Ovary (tissue), 9 donors: ENCODE measurements around the gene NACAD. TPM values are rescaled to one million over a fixed set of nuclear protein-coding genes. Genes with fewer than 3 reads are reported as not detected.
"Not testable (repeated sequence)": the region's sequence is repeated elsewhere in the genome, so short reads cannot be mapped to it uniquely, and the experiment has no call there.

Experiments used
- DNase-seq, 5 donors: peaks; one replicate each; pipeline ENCODE4 v3.0.0-alpha.2; 2019 to 2020
- H3K27ac ChIP-seq, 2 donors: fragments of 200-600 bp; one replicate each; pipeline versions ENCODE4 v1.5.1 to v1.8.0; 2019 to 2022
- H3K27me3 ChIP-seq: fragments of 200-600 bp; one replicate; pipeline ENCODE4 v1.8.0; 2022
- H3K36me3 ChIP-seq: fragments of 200-600 bp; sonication (generic); one replicate; pipeline ENCODE4 v1.5.1; 2019
- H3K4me1 ChIP-seq: one replicate; pipeline ENCODE4 v1.8.1; 2013; ENCODE audit warnings: mild to moderate bottlenecking, moderate library complexity; ENCODE audit not compliant: insufficient read depth
- H3K4me3 ChIP-seq: fragments of 200-600 bp; sonication (generic); one replicate; pipeline ENCODE4 v1.5.1; 2017
- H3K9me3 ChIP-seq, 2 donors: fragments of 200-600 bp in 1 of 2; sonication (generic) in 1 of 2; one replicate each; pipeline versions ENCODE4 v1.5.1 to v1.8.1; 2013 to 2019; ENCODE audit warnings: mild to moderate bottlenecking in 1 of 2, moderate library complexity in 1 of 2
- EP300 ChIP-seq: sonication (generic); formaldehyde crosslinking; IDR thresholded peaks from one replicate; pipeline ENCODE4 v1.6.1; 2017; ENCODE audit warnings: antibody characterized with exemption
- POLR2A ChIP-seq: fragments of 450-650 bp; IDR thresholded peaks from one replicate; pipeline ENCODE4 v1.6.1; 2017; ENCODE audit warnings: antibody characterized with exemption, mild to moderate bottlenecking, moderate library complexity
- WGBS, 3 donors: extraction: QIAGEN DNeasy Blood & Tissue Kit in 1 of 3; methylation state at CpG; one replicate each; pipeline versions ENCODE4 v1.1.5 to v1.1.7; 2013 to 2017; 5-methylcytosine and 5-hydroxymethylcytosine counted together
- intact Hi-C, 4 donors: fragments of 100-400 bp; cut with DNase I; formaldehyde crosslinking; loops; one replicate each; pipeline versions ENCODE4 v1.11.0 to v1.15.1; 2022 to 2023
- polyA plus RNA-seq, 2 donors: library from polyadenylated mRNA; stranded (reverse); fragments of 200-250 nt in 1 of 2; fragments of 350-450 nt in 1 of 2; fragmentation: Illumina TruSeq in 1 of 2; extraction: RNeasy Lipid Tissue Mini Kit (QIAGEN cat#74804) in 1 of 2; gene quantifications; one replicate each; pipeline ENCODE4 v1.2.3, GENCODE V29; 2013 to 2014
- total RNA-seq, 7 donors: library from RNA; depleted of rRNA in 2 of 7; stranded (reverse); fragments of >200 nt in 2 of 7; fragmentation: NEBNext Ultra II Directional in 3 of 7; extraction: Animal tissue kit (Norgen Biotek cat#: 25700) in 3 of 7; gene quantifications; one replicate each; pipeline versions ENCODE4 v1.1.0 to v1.2.4, GENCODE V29; 2016 to 2023
- TF ChIP-seq, protein P1 (sequence below), 3 donors: fragments of 450-650 bp in 2 of 3; fragments of 200-600 bp in 1 of 3; IDR thresholded peaks; one replicate each; pipeline versions ENCODE4 v1.5.1 to v1.8.0; 2016 to 2022; ENCODE audit warnings: antibody characterized with exemption in 3 of 3, mild to moderate bottlenecking in 1 of 3
- donor health status: DM: no; HTN: no; CAD: no; lungs with moderate emphysema.
- donor health status: DM: no; HTN: no; CAD: no.
- donor health status: Bipolar disorder and iron deficiency.
- donor health status: DM: yes; HTN: yes; CAD: no.
- donor health status: DM: no; HTN: no; CAD: no.
- donor health status: DM: yes; HTN: yes; CAD: no.

NACAD gene
- total and polyA plus RNA-seq, 9 donors = 4.1 to 24.1 (median 11.0) TPM

DNA sequence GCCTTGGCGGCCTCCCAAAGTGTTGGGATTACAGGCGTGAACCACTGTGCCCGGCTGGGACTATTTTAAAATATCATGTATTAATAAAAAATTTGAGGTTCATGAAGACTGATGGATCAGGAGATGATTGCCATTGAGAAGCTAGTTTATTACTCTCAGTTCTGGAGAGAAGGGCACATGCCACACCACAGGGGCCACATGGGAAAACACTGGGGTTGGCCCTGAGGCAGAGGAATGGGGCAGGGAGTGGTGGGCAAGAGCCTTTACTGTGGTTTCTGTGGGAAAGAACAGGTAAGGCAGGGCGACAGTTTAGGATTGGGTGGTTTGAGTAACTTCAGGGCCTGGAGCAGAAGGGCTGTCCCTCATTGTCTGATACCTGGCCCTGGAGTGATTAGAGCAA is 29.5 kb upstream of the NACAD start:
- Histone ChIP-seq H3K36me3 (no peaks in the 10 kb centered on the region), H3K27ac (no peak overlapping the region), H3K27me3 (no peaks in the 10 kb centered on the region), H3K9me3 (no peaks in the 10 kb centered on the region), H3K4me3 (no peak overlapping the region), H3K4me1 (no peaks in the 10 kb centered on the region)
- TF ChIP-seq, protein P1, sequence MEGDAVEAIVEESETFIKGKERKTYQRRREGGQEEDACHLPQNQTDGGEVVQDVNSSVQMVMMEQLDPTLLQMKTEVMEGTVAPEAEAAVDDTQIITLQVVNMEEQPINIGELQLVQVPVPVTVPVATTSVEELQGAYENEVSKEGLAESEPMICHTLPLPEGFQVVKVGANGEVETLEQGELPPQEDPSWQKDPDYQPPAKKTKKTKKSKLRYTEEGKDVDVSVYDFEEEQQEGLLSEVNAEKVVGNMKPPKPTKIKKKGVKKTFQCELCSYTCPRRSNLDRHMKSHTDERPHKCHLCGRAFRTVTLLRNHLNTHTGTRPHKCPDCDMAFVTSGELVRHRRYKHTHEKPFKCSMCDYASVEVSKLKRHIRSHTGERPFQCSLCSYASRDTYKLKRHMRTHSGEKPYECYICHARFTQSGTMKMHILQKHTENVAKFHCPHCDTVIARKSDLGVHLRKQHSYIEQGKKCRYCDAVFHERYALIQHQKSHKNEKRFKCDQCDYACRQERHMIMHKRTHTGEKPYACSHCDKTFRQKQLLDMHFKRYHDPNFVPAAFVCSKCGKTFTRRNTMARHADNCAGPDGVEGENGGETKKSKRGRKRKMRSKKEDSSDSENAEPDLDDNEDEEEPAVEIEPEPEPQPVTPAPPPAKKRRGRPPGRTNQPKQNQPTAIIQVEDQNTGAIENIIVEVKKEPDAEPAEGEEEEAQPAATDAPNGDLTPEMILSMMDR (IDR thresholded peaks at IDR 0.05) = no peak
- TF ChIP-seq EP300 = no peak
- no peak for TF ChIP-seq POLR2A
- intact Hi-C loops = loop anchor here in 2 of 4 donors (10.0 kb wide), 3 partner anchors 133 to 233 kb away; partner anchors contain the start of gene PURB (in 1 of the 2)
- no peak for DNase-seq
- 73 to 84% (median 77%) methylated on average over 4 of the region's 4 CpGs for WGBS, 3 donors

DNA sequence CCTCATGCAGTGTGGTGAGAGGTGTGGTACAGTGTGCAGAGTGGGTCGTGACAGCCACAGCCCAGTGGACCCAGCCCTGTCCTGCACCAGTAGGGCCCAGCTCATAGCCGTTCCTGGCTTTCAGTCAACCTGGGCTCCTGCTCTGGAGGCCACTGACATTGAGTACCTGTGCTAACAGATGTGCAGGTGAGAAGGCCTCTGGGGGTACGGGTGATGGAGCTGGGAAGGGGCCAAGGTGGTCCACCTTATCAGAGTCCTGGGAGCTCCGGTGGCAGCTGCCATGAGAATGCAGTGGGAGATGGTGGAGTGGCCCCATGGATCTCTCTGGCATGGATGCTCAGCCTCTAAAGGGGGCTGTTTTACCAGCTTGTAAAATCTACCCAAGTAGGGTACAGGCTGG is 28.8 kb upstream of the NACAD start:
- 62 to 77% (median 67%) methylated on average over 4 of the region's 4 CpGs for WGBS, 3 donors
- H3K4me1 ChIP-seq = no peaks in the 10 kb centered on the region
- no peaks in the 10 kb centered on the region for H3K9me3 ChIP-seq
- intact Hi-C loops = loop anchor here in 2 of 4 donors (10.0 kb wide), 3 partner anchors 133 to 233 kb away; partner anchors contain the start of gene PURB (in 1 of the 2)
- DNase-seq = no peak
- H3K27ac ChIP-seq = no peak overlapping the region
- H3K27me3 ChIP-seq = no peaks in the 10 kb centered on the region
- no peaks in the 10 kb centered on the region for H3K36me3 ChIP-seq
- H3K4me3 ChIP-seq = no peak overlapping the region
- TF ChIP-seq, protein P1 (IDR thresholded peaks at IDR 0.05) = no peak
- TF ChIP-seq EP300 (no peak), POLR2A (no peak)

DNA sequence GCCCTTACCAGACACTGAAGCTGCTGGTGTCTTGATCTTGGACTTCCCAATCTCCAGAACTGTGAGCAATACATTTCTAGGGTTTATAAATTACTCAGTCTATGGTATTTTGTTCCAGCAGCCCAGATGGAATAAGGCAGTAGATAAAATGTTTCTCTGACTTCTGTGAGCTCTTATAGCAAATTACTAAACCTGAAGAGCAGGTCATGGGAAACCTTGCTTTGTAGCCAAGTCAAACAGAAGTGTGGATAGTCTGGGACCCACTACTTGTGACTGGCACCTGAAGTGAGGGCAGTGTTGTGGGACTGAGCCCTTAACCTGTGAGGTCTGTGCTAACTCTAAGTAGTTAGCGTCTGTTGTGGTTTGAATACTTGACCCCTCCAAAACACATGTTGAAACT is 27.3 kb upstream of the NACAD start:
- Histone ChIP-seq H3K9me3 (no peaks in the 10 kb centered on the region), H3K4me3 (no peak overlapping the region), H3K4me1 (no peaks in the 10 kb centered on the region), H3K27me3 (no peaks in the 10 kb centered on the region), H3K27ac (no peak overlapping the region), H3K36me3 (no peaks in the 10 kb centered on the region)
- no peak for DNase-seq
- TF ChIP-seq EP300 (no peak), POLR2A (no peak)
- TF ChIP-seq, protein P1 (IDR thresholded peaks at IDR 0.05) = no peak
- WGBS, 3 donors = 64 to 82% (median 70%) methylated on average over 1 of the region's 1 CpG
- intact Hi-C loops = loop anchor here in 2 of 4 donors (10.0 kb wide), 3 partner anchors 131 to 231 kb away; partner anchors contain the start of gene PURB (in 1 of the 2)

DNA sequence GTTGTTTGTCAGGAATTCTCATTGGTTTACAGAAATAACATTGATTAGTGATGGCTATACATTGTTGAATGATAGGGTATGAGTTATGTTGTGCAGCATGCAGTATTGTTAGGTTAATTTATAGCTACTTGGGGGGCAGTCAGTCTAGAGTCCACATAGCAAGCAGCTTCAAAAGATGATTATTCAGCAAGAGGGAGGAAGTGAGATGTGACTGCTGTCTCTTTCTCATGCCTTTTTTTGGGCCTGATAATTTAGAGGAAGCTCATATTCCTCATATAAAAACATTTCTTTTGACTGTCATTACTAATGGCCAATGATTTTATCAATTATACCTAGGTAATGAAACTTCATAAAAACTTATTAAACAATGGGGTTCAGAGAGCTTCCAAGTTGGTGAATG is 26.2 kb upstream of the NACAD start:
- DNase-seq = no peak
- H3K27me3 ChIP-seq = no peaks in the 10 kb centered on the region
- no peak overlapping the region for H3K27ac ChIP-seq
- H3K36me3 ChIP-seq = no peaks in the 10 kb centered on the region
- H3K4me1 ChIP-seq = peaks cover 4% of the 10 kb centered on the region
- TF ChIP-seq EP300 = no peak
- TF ChIP-seq, protein P1 (IDR thresholded peaks at IDR 0.05) = no peak
- no peak for TF ChIP-seq POLR2A
- H3K4me3 ChIP-seq = no peak overlapping the region
- intact Hi-C loops = loop anchor here in 2 of 4 donors (10.0 kb wide), 3 partner anchors 130 to 230 kb away; partner anchors contain the start of gene PURB (in 1 of the 2)
- no peaks in the 10 kb centered on the region for H3K9me3 ChIP-seq

DNA sequence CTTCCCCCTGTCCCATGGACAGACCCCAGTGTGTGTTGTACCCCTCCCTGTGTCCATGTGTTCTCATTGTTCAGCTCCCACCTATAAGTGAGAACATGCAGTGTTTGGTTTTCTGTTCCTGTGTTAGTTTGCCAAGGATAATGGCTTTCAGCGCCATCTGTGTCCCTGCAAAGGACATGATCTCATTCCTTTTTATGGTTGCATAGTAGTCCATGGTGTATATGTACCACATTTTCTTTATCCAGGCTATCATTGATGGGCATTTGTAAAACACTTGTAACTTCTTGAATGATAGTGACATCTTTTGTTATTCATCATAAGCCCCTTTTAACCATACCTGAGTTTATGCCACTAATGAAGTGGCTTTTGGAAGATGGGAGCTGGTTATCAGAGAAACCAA is 25.5 kb upstream of the NACAD start:
- H3K4me1 ChIP-seq, H3K27me3 ChIP-seq, H3K4me3 ChIP-seq, H3K27ac ChIP-seq, H3K9me3 ChIP-seq, H3K36me3 ChIP-seq, DNase-seq: not testable (repeated sequence)
- 53 to 80% (median 79%) methylated on average over 1 of the region's 1 CpG for WGBS, 3 donors
- intact Hi-C loops = loop anchor here in 2 of 4 donors (10.0 kb wide), 3 partner anchors 129 to 229 kb away; partner anchors contain the start of gene PURB (in 1 of the 2)
